SK-N-SH (cell line): ENCODE data around the gene PEMT. TPM values are rescaled to one million over a fixed set of nuclear protein-coding genes. Genes with fewer than 3 reads are reported as not detected.

Experiments
- CTCF ChIA-PET: fragments of 300-600, 350-600 bp; formaldehyde crosslinking; extraction: SDS; loops from one replicate; lab custom pipeline; 2021; lab: Yijun Ruan, JAX
- POLR2A ChIA-PET: fragments of 350-600 bp; sonication (Branson Sonifier 250); formaldehyde crosslinking; extraction: SDS; loops from one replicate; lab custom pipeline; 2020; ENCODE audit warnings: antibody characterized with exemption, inconsistent platforms; lab: Yijun Ruan, JAX
- DNase-seq: peaks from one replicate; pipeline ENCODE4 v3.0.0; 2012
- H2AFZ ChIP-seq: fragments of 200-600 bp; sonication (generic); 2 replicates; pipeline ENCODE4 v1.8.1; 2016; ENCODE audit warnings: antibody characterized with exemption, mild to moderate bottlenecking, low read depth
- H3F3A ChIP-seq: fragments of 200-600 bp; sonication (generic); replicated peaks from 2 replicates; pipeline ENCODE3; 2016; ENCODE audit warnings: antibody characterized with exemption, mild to moderate bottlenecking; ENCODE audit not compliant: insufficient read depth
- H3K27ac ChIP-seq, 2 experiments: fragments of 200-500 bp in 1 of 2; fragments of 200-600 bp in 1 of 2; sonication (Bioruptor generic) in 1 of 2; sonication (generic), shearing (Covaris generic) in 1 of 2; 2 replicates each; pipeline versions ENCODE4 v1.5.1 to v1.6.1; 2014 to 2016; ENCODE audit warnings: low read depth in 2 of 2, inconsistent platforms in 1 of 2, low read length in 1 of 2, mild to moderate bottlenecking in 1 of 2, mixed read lengths in 1 of 2
- H3K27me3 ChIP-seq: fragments of 200-600 bp; sonication (generic), shearing (Covaris generic); 2 replicates; pipeline ENCODE4 v1.6.1; 2016; ENCODE audit warnings: mixed run types; ENCODE audit not compliant: insufficient read depth
- H3K36me3 ChIP-seq, 2 experiments: fragments of 200-500 bp in 1 of 2; fragments of 200-600 bp in 1 of 2; sonication (Bioruptor generic) in 1 of 2; sonication (generic) in 1 of 2; replicated peaks in 1 of 2; 2 replicates each; pipeline versions ENCODE3 to v1.5.1; 2014 to 2016; ENCODE audit warnings: low read length in 1 of 2, mild to moderate bottlenecking in 1 of 2; ENCODE audit not compliant: insufficient read depth in 2 of 2, control insufficient read depth in 1 of 2
- H3K4me1 ChIP-seq, 2 experiments: fragments of 200-500 bp in 1 of 2; fragments of 200-600 bp in 1 of 2; sonication (Bioruptor generic) in 1 of 2; sonication (generic), shearing (Covaris generic) in 1 of 2; 2 replicates each; pipeline versions ENCODE4 v1.5.1 to v1.6.1; 2014 to 2016; ENCODE audit warnings: low read depth in 1 of 2, low read length in 1 of 2, mixed run types in 1 of 2; ENCODE audit not compliant: insufficient read depth in 2 of 2, control insufficient read depth in 1 of 2
- H3K4me2 ChIP-seq: fragments of 200-600 bp; sonication (generic), shearing (Covaris generic); 2 replicates; pipeline ENCODE4 v1.6.1; 2017; ENCODE audit warnings: mixed run types
- H3K4me3 ChIP-seq, 2 experiments: fragments of 200-500 bp in 1 of 2; fragments of 200-600 bp in 1 of 2; sonication (Bioruptor generic) in 1 of 2; sonication (generic), shearing (Covaris generic) in 1 of 2; 2 replicates each; pipeline versions ENCODE4 v1.5.1 to v1.8.1; 2014 to 2016; ENCODE audit warnings: low read depth in 2 of 2, inconsistent platforms in 1 of 2, low read length in 1 of 2, mild to moderate bottlenecking in 1 of 2, mixed read lengths in 1 of 2, moderate library complexity in 1 of 2
- H3K79me2 ChIP-seq: fragments of 200-600 bp; sonication (generic); 2 replicates; pipeline ENCODE4 v1.8.1; 2017; ENCODE audit warnings: mild to moderate bottlenecking; ENCODE audit not compliant: insufficient read depth
- H3K9ac ChIP-seq: fragments of 200-600 bp; sonication (generic); 2 replicates; pipeline ENCODE4 v1.6.1; 2017; ENCODE audit warnings: mixed run types
- H3K9me2 ChIP-seq: fragments of 200-600 bp; sonication (generic); 2 replicates; pipeline ENCODE4 v1.6.1; 2017; ENCODE audit warnings: mixed run types
- H3K9me3 ChIP-seq: fragments of 200-600 bp; sonication (generic); 2 replicates; pipeline ENCODE4 v1.6.1; 2017; ENCODE audit warnings: mixed run types, mild to moderate bottlenecking, moderate library complexity
- H4K20me1 ChIP-seq: fragments of 200-600 bp; sonication (generic); 2 replicates; pipeline ENCODE4 v1.6.1; 2017; ENCODE audit warnings: mild to moderate bottlenecking, mixed run types; ENCODE audit not compliant: insufficient read depth
- EP300 ChIP-seq, 2 experiments: IDR thresholded peaks; 2 replicates each; pipeline versions ENCODE4 v1.4.0 to v1.6.1; 2012; ENCODE audit warnings: borderline replicate concordance in 1 of 2, low read depth in 1 of 2, low read length in 1 of 2
- EZH2phosphoT487 ChIP-seq: fragments of 200-600 bp; sonication (generic); IDR thresholded peaks from 2 replicates; pipeline ENCODE4 v1.6.1; 2017; ENCODE audit warnings: low read depth, mixed run types, mild to moderate bottlenecking, antibody characterized with exemption, moderate library complexity, borderline replicate concordance
- FOSL2 ChIP-seq: IDR thresholded peaks from 2 replicates; pipeline ENCODE4 v1.4.0; 2012; ENCODE audit warnings: low read depth, mild to moderate bottlenecking, moderate library complexity, borderline replicate concordance
- FOXJ3 ChIP-seq: sonication (generic); formaldehyde crosslinking; IDR thresholded peaks from 2 replicates; pipeline ENCODE4 v1.5.1; 2020; ENCODE audit warnings: mild to moderate bottlenecking, missing genetic modification reagents
- FOXM1 ChIP-seq: IDR thresholded peaks from 2 replicates; pipeline ENCODE4 v1.4.0; 2012; ENCODE audit warnings: low read depth, mild to moderate bottlenecking
- JUND ChIP-seq: IDR thresholded peaks from 2 replicates; pipeline ENCODE4 v1.4.0; 2012
- MEF2A ChIP-seq: IDR thresholded peaks from 2 replicates; pipeline ENCODE4 v1.4.0; 2012; ENCODE audit warnings: low read depth, borderline replicate concordance
- MXI1 ChIP-seq: IDR thresholded peaks from 2 replicates; pipeline ENCODE4 v1.6.1; 2012; ENCODE audit warnings: mild to moderate bottlenecking, low read depth, low read length, improper control_type of control experiment
- NFIC ChIP-seq: IDR thresholded peaks from 2 replicates; pipeline ENCODE4 v1.4.0; 2012; ENCODE audit warnings: borderline replicate concordance
- POLR2AphosphoS5 ChIP-seq: IDR thresholded peaks from 2 replicates; pipeline ENCODE4 v1.6.1; 2012; ENCODE audit warnings: low read depth, low read length
- RAD21 ChIP-seq: IDR thresholded peaks from 2 replicates; pipeline ENCODE4 v1.6.1; 2012; ENCODE audit warnings: mild to moderate bottlenecking, low read length
- RFX5 ChIP-seq: IDR thresholded peaks from 2 replicates; pipeline ENCODE4 v1.6.1; 2012; ENCODE audit warnings: mild to moderate bottlenecking, improper control_type of control experiment, low read length
- SIN3A ChIP-seq: IDR thresholded peaks from 2 replicates; pipeline ENCODE4 v1.6.1; 2012; ENCODE audit warnings: low read depth, mild to moderate bottlenecking, low read length, moderate library complexity, borderline replicate concordance
- TCF12 ChIP-seq: IDR thresholded peaks from 2 replicates; pipeline ENCODE4 v1.4.0; 2012
- TEAD4 ChIP-seq: IDR thresholded peaks from 2 replicates; pipeline ENCODE4 v1.4.0; 2012; ENCODE audit warnings: mild to moderate bottlenecking, borderline replicate concordance; ENCODE audit not compliant: insufficient read depth
- YY1 ChIP-seq: IDR thresholded peaks from 2 replicates; pipeline ENCODE4 v1.4.0; 2012; ENCODE audit warnings: low read depth, mild to moderate bottlenecking
- WGBS: methylation state at CpG from one replicate; pipeline ENCODE4 v1.1.6; 2017; ENCODE audit warnings: low lambda C conversion rate; 5-methylcytosine and 5-hydroxymethylcytosine counted together
- polyA plus RNA-seq, 3 experiments: library from polyadenylated mRNA; depleted of rRNA; stranded (reverse); fragments of >200 nt; gene quantifications; 2 replicates each; pipeline ENCODE4 v1.2.3, GENCODE V29; 2012
- TF ChIP-seq, protein P1 (sequence below): fragments of 200-600 bp; sonication (generic); IDR thresholded peaks from 2 replicates; pipeline ENCODE4 v1.6.1; 2017; ENCODE audit warnings: antibody characterized with exemption, mild to moderate bottlenecking, moderate library complexity
- TF ChIP-seq, protein P2 (sequence below): IDR thresholded peaks from 2 replicates; pipeline ENCODE4 v1.4.0; 2012; ENCODE audit warnings: low read depth
- TF ChIP-seq, protein P3 (sequence below): IDR thresholded peaks from 2 replicates; pipeline ENCODE4; 2012
- TF ChIP-seq, protein P4 (sequence below): IDR thresholded peaks from 2 replicates; pipeline ENCODE4 v1.4.0; 2012; ENCODE audit warnings: low read depth, borderline replicate concordance
- TF ChIP-seq, protein P5 (sequence below): fragments of 150-350 bp; IDR thresholded peaks from 2 replicates; pipeline ENCODE4 v1.6.1; 2016; ENCODE audit warnings: mild to moderate bottlenecking, low read depth, low read length

The PEMT gene
- polyA plus RNA-seq, 1 of the 3 experiments (the other 2 are of a cell fraction) = 52.8 TPM

DNA sequence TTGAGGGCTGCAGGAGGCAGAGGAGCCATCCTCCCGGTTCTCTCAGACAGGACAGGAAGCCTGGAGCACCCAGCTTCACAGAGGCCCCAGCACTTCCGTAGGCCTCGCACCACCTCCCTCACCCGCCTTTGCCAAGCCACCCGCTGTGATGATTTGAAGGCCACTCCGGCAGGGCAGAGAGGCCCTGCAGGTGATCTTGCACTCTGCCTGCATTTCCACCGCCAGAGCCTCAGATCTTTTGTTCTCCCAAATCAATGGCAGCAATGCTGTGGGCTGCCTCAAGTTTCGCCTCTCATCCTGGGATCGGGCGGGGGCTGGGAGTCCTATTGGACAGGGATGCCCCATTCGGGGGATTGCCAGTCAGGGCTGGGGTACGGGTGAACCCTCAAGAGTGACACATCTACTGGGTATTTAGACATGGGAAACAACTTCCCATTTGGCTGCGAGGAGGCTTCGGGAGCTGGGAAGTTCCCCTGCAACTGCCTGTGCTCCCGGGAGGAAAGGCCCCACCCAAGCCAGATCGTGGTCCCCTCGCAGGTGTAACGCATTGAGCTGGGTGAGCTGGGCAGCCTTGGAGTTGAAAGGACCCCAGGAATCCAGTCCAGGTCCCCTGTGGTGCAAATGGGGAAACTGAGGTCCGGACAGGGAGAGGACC lies 34.8 kb upstream of the PEMT start:
- H3K9me2 ChIP-seq = no peaks in the 10 kb centered on the region
- H2AFZ ChIP-seq = no peak overlapping the region
- no peaks in the 10 kb centered on the region for H3K9me3 ChIP-seq
- H3K9ac ChIP-seq = no peak overlapping the region
- ChIA-PET POLR2A (no interaction called here), CTCF (interaction anchor here (1.2 to 2.0 kb wide), 4 partner anchors 13 to 271 kb away, joined by 3 to 8 read pairs (median 5); no protein-coding TSS in a partner anchor)
- H4K20me1 ChIP-seq = no peaks in the 10 kb centered on the region
- H3K4me1 ChIP-seq = no peaks in the 10 kb centered on the region; a peak in 1 of 4 replicates
- H3K27me3 ChIP-seq = no peaks in the 10 kb centered on the region
- DNase-seq = no peak
- no peak for TF ChIP-seq NFIC
- TF ChIP-seq MXI1 = no peak
- TF ChIP-seq, protein P1, sequence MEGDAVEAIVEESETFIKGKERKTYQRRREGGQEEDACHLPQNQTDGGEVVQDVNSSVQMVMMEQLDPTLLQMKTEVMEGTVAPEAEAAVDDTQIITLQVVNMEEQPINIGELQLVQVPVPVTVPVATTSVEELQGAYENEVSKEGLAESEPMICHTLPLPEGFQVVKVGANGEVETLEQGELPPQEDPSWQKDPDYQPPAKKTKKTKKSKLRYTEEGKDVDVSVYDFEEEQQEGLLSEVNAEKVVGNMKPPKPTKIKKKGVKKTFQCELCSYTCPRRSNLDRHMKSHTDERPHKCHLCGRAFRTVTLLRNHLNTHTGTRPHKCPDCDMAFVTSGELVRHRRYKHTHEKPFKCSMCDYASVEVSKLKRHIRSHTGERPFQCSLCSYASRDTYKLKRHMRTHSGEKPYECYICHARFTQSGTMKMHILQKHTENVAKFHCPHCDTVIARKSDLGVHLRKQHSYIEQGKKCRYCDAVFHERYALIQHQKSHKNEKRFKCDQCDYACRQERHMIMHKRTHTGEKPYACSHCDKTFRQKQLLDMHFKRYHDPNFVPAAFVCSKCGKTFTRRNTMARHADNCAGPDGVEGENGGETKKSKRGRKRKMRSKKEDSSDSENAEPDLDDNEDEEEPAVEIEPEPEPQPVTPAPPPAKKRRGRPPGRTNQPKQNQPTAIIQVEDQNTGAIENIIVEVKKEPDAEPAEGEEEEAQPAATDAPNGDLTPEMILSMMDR = no peak
- TF ChIP-seq JUND = no peak
- TF ChIP-seq TCF12 = no peak
- TF ChIP-seq SIN3A = no peak
- TF ChIP-seq EP300 (IDR thresholded peaks at IDR 0.05; ENCODE audit: borderline replicate concordance in 1 of 2, low read depth in 1 of 2, low read length in 1 of 2) = no peak
- TF ChIP-seq YY1 = no peak
- TF ChIP-seq, protein P2, sequence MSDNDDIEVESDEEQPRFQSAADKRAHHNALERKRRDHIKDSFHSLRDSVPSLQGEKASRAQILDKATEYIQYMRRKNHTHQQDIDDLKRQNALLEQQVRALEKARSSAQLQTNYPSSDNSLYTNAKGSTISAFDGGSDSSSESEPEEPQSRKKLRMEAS = no peak
- no peak for TF ChIP-seq RAD21
- TF ChIP-seq, protein P3, sequence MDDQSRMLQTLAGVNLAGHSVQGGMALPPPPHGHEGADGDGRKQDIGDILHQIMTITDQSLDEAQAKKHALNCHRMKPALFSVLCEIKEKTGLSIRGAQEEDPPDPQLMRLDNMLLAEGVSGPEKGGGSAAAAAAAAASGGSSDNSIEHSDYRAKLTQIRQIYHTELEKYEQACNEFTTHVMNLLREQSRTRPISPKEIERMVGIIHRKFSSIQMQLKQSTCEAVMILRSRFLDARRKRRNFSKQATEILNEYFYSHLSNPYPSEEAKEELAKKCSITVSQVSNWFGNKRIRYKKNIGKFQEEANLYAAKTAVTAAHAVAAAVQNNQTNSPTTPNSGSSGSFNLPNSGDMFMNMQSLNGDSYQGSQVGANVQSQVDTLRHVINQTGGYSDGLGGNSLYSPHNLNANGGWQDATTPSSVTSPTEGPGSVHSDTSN = no peak
- TF ChIP-seq FOXM1 = no peak
- TF ChIP-seq, protein P4, sequence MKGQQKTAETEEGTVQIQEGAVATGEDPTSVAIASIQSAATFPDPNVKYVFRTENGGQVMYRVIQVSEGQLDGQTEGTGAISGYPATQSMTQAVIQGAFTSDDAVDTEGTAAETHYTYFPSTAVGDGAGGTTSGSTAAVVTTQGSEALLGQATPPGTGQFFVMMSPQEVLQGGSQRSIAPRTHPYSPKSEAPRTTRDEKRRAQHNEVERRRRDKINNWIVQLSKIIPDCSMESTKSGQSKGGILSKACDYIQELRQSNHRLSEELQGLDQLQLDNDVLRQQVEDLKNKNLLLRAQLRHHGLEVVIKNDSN = no peak
- H3K36me3 ChIP-seq = no peaks in the 10 kb centered on the region
- WGBS = 79% methylated on average over 11 of the region's 19 CpGs
- no peaks in the 10 kb centered on the region for H3F3A ChIP-seq
- H3K4me3 ChIP-seq = no peak overlapping the region
- no peak overlapping the region for H3K4me2 ChIP-seq
- H3K27ac ChIP-seq = no peak overlapping the region
- H3K79me2 ChIP-seq = no peaks in the 10 kb centered on the region

DNA sequence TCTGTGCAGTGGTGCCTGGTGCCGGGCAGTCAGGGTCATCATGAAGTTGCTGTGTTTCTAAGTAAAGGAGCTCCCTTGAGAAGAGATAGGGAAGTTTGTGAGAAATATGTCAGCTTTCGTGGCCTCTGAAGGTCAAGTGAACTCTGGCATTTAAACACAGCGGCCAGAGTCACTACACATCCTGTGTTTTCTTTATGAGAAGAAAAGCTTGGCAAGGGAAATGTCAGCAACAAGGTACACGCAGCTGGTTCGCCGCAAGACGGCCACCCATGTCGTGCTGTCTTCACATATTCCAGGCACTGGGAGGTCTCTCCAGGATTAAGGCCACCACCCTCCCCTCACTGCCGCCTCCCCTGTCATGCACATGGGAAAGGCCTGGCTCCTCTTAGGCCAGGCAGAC lies 33.2 kb upstream of the PEMT start:
- no peak overlapping the region for H3K4me2 ChIP-seq
- POLR2A ChIA-PET = no interaction called here
- H3K27ac ChIP-seq = no peak overlapping the region
- no peak for TF ChIP-seq SIN3A
- TF ChIP-seq, protein P5, sequence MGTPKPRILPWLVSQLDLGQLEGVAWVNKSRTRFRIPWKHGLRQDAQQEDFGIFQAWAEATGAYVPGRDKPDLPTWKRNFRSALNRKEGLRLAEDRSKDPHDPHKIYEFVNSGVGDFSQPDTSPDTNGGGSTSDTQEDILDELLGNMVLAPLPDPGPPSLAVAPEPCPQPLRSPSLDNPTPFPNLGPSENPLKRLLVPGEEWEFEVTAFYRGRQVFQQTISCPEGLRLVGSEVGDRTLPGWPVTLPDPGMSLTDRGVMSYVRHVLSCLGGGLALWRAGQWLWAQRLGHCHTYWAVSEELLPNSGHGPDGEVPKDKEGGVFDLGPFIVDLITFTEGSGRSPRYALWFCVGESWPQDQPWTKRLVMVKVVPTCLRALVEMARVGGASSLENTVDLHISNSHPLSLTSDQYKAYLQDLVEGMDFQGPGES = no peak
- TF ChIP-seq, protein P1 = no peak
- no peak for TF ChIP-seq TCF12
- no peak for TF ChIP-seq EZH2phosphoT487
- no peak for TF ChIP-seq POLR2AphosphoS5
- TF ChIP-seq RFX5 = no peak
- TF ChIP-seq MEF2A = no peak
- no peak for TF ChIP-seq FOSL2
- no peak for TF ChIP-seq TEAD4
- no peak for TF ChIP-seq FOXJ3

More for the DNA sequence above, 33.2 kb upstream of the PEMT start:
- no peaks in the 10 kb centered on the region for H3K27me3 ChIP-seq
- no peaks in the 10 kb centered on the region for H4K20me1 ChIP-seq
- no peaks in the 10 kb centered on the region for H3K9me3 ChIP-seq
- H3K9me2 ChIP-seq = no peaks in the 10 kb centered on the region
- 77% methylated on average over 9 of the region's 9 CpGs for WGBS
- no peaks in the 10 kb centered on the region for H3F3A ChIP-seq
- no peak overlapping the region for H3K9ac ChIP-seq
- no peak overlapping the region for H3K4me3 ChIP-seq
- DNase-seq = no peak
- no peaks in the 10 kb centered on the region for H3K79me2 ChIP-seq
- CTCF ChIA-PET = interaction anchor here (0.6 to 1.4 kb wide), 5 partner anchors 11 to 294 kb away, joined by 3 to 4 read pairs (median 3); no protein-coding TSS in a partner anchor
- no peaks in the 10 kb centered on the region for H3K36me3 ChIP-seq
- no peaks in the 10 kb centered on the region; a peak in 1 of 4 replicates for H3K4me1 ChIP-seq
- H2AFZ ChIP-seq = no peak overlapping the region
